Measurements from ENCODE around the gene CCL27. TPM values are rescaled to one million over a fixed set of nuclear protein-coding genes. Genes with fewer than 3 reads are reported as not detected.

CCL27 gene
- total and polyA plus RNA-seq, 2 donors (not counting 1 experiment from before 2014, with no cell fraction given): not detected

DNA sequence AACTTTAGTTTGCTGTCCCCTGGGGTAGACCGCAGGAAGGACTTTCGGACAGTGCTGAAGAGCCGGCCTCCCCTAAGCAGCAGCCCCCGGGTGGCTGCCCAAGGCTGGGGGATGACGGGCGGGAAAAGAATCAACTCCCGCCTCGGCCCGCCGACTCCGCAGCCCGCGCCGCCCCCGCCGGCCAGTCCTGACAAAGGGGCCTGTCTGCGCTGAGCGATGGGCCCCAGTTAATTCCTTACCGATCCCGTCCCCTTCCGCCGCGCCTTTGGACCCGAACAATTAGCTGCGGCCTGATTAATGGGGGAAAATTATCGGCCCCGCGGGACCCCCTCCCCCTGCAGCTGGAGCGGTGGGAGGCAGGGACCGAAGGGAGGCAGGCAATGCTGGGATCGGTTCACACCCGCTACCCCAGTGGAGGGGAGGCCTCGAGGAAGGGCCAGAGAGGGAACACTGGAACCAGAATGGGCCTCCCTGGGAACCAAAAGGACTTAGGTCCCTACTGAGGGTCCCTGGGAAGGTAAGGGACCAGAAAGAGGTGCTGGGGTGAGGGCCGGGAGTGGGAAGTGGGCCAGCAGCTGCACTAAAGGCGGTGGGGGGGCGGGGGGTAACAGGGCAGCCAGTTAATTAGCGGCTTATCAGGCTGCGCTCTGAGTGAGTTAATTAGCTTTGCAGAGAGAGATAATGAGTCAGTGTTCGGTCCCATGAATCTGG lies 37.8 kb downstream of the CCL27 start:
- 19% methylated on average over 39 of the region's 39 CpGs for WGBS (ENCODE audit: insufficient coverage)

More for the DNA sequence above, 37.8 kb downstream of the CCL27 start:
- H3K27me3 Mint-ChIP-seq: peaks cover 69% of the 10 kb centered on the region
- no peaks in the 10 kb centered on the region for H3K36me3 ChIP-seq (replicated peaks in 1 of 2; ENCODE audit: control extremely low read depth in 1 of 2, control insufficient read depth in 1 of 2, extremely low read depth in 1 of 2, insufficient read depth in 2 of 2, low read length in 1 of 2)
- H3K9me3 Mint-ChIP-seq (ENCODE audit: insufficient read depth): no peaks in the 10 kb centered on the region
- CTCF ChIA-PET: interaction anchor here (1.2 to 7.6 kb wide), 3 partner anchors 9 to 33 kb away, joined by 3 to 64 read pairs (median 6); no protein-coding TSS in a partner anchor
- H3K4me1 ChIP-seq (ENCODE audit: control insufficient read depth in 2 of 2, insufficient read depth in 2 of 2, low read length in 2 of 2): peaks cover 46 to 58% of the 10 kb centered on the region in 2 donors
- H3K79me2 ChIP-seq (ENCODE audit: control insufficient read depth, insufficient read depth, low read length): peaks cover 16% of the 10 kb centered on the region
- no peak overlapping the region for H3K27ac Mint-ChIP-seq
- H3K9ac ChIP-seq (ENCODE audit: low read length): no peak overlapping the region
- H3K9me3 ChIP-seq (ENCODE audit: control extremely low read depth in 1 of 3, control insufficient read depth in 2 of 3, insufficient read depth in 1 of 3, low read length in 2 of 3): peaks cover 0 to 45% (median 1%) of the 10 kb centered on the region in 3 donors
- DNase-seq (no peak), ATAC-seq (ENCODE audit: low read depth) (no peak)
- intact Hi-C loops (cut with micrococcal nuclease): no loop called here
- H3K4me2 ChIP-seq (replicated peaks; ENCODE audit: low read depth, low read length, poor library complexity, severe bottlenecking): peak overlapping the region; percentile 70
- H3K4me3 ChIP-seq (ENCODE audit: control extremely low read depth in 1 of 5, extremely low read depth in 1 of 5, insufficient read depth in 1 of 5, low read depth in 2 of 5, low read length in 4 of 5): peak overlapping the region in 1 of 5 experiments; percentile 6
- POLR2A ChIA-PET: interaction anchor here (0.5 kb wide), 2 partner anchors 86 to 853 kb away, joined by 3 to 8 read pairs; no protein-coding TSS in a partner anchor
- H3K4me1 Mint-ChIP-seq: peaks cover 40% of the 10 kb centered on the region
- no peak overlapping the region for H2AFZ ChIP-seq (ENCODE audit: insufficient read depth, low read depth, low read length, poor library complexity, severe bottlenecking)
- H3K4me3 Mint-ChIP-seq: no peak overlapping the region
- no peak overlapping the region for H3K27ac ChIP-seq (ENCODE audit: low read length in 2 of 2)
- TF ChIP-seq, protein P1, sequence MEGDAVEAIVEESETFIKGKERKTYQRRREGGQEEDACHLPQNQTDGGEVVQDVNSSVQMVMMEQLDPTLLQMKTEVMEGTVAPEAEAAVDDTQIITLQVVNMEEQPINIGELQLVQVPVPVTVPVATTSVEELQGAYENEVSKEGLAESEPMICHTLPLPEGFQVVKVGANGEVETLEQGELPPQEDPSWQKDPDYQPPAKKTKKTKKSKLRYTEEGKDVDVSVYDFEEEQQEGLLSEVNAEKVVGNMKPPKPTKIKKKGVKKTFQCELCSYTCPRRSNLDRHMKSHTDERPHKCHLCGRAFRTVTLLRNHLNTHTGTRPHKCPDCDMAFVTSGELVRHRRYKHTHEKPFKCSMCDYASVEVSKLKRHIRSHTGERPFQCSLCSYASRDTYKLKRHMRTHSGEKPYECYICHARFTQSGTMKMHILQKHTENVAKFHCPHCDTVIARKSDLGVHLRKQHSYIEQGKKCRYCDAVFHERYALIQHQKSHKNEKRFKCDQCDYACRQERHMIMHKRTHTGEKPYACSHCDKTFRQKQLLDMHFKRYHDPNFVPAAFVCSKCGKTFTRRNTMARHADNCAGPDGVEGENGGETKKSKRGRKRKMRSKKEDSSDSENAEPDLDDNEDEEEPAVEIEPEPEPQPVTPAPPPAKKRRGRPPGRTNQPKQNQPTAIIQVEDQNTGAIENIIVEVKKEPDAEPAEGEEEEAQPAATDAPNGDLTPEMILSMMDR (IDR thresholded peaks at IDR 0.05): no peak
- TF ChIP-seq EZH2 (IDR thresholded peaks at IDR 0.05; ENCODE audit: borderline replicate concordance, insufficient read depth, low read depth, low read length, poor library complexity, severe bottlenecking): peak; percentile 76
- H3K27me3 ChIP-seq (replicated peaks in 1 of 4; ENCODE audit: control extremely low read depth in 1 of 4, control insufficient read depth in 3 of 4, insufficient read depth in 4 of 4, low read length in 3 of 4): peaks cover 0 to 85% (median 68%) of the 10 kb centered on the region in 4 experiments
- H4K20me1 ChIP-seq (ENCODE audit: control insufficient read depth, insufficient read depth, low read length, poor library complexity, severe bottlenecking): peaks cover 6% of the 10 kb centered on the region

Measured in B cell (primary cell).